Activated T-cell treated with anti-CD3 and anti-CD28 coated beads for 48 hours (primary cell): ENCODE results near the gene ACO2.
"Not testable (repeated sequence)": the region's sequence is repeated elsewhere in the genome, so short reads cannot be mapped to it uniquely, and the experiment has no call there.

Experiments
- DNase-seq: peaks from one replicate; pipeline ENCODE4 v3.0.0-alpha.2; 2020; ENCODE audit warnings: low read depth

ACO2 gene

GRCh38 chr22:41468381-41469217 lies at the start of gene ACO2, which contains the start of gene PHF5A:
Gene ACO2 (plus strand): TSS chr22:41469117. CDS start chr22:41469147, 30 bp downstream.
Gene PHF5A (minus strand): TSS chr22:41468692. CDS start chr22:41468653, 39 bp downstream.
- DNase-seq, result peak; percentile 96

- DNase-seq, result no peak
Measured at GRCh38 chr22:41425660-41426365, 43.1 kb upstream of the ACO2 start.

GRCh38 chr22:41429232-41429950 lies 39.5 kb upstream of the ACO2 start:
- no peak for DNase-seq

- DNase-seq, result no peak
Measured at GRCh38 chr22:41429951-41430332, 39.0 kb upstream of the ACO2 start.

GRCh38 chr22:41431656-41432055 lies 37.3 kb upstream of the ACO2 start:
- no peak for DNase-seq

GRCh38 chr22:41433480-41433879 lies 35.4 kb upstream of the ACO2 start:
- not testable (repeated sequence) for DNase-seq

- not testable (repeated sequence) for DNase-seq
Measured at GRCh38 chr22:41434361-41435003, 34.4 kb upstream of the ACO2 start.

GRCh38 chr22:41435560-41435959 lies 33.4 kb upstream of the ACO2 start:
- no peak for DNase-seq

GRCh38 chr22:41436322-41437113 lies 32.4 kb upstream of the ACO2 start:
- DNase-seq, result no peak

- no peak for DNase-seq
Measured at GRCh38 chr22:41437198-41437597, 31.7 kb upstream of the ACO2 start.

GRCh38 chr22:41440511-41440910 lies 28.4 kb upstream of the ACO2 start:
- not testable (repeated sequence) for DNase-seq

GRCh38 chr22:41442240-41442792 lies 26.6 kb upstream of the ACO2 start:
- no peak for DNase-seq

- DNase-seq, result peak; percentile 84
Measured at GRCh38 chr22:41444360-41445128, 24.4 kb upstream of the ACO2 start.

GRCh38 chr22:41445129-41446056 lies 23.5 kb upstream of the ACO2 start:
- DNase-seq, result peak; percentile 12

- no peak for DNase-seq
Measured at GRCh38 chr22:41446057-41446501, 22.8 kb upstream of the ACO2 start.

GRCh38 chr22:41446639-41447434 lies 22.1 kb upstream of the ACO2 start, which contains the start of gene TOB2:
Gene TOB2 (minus strand): TSS chr22:41446801. CDS start chr22:41437345, 9,456 bp downstream.
- DNase-seq, result peak; percentile 96

GRCh38 chr22:41447435-41448188 lies 21.3 kb upstream of the ACO2 start:
- peak; percentile 60 for DNase-seq
